CD4-positive, alpha-beta T cell (primary cell): ENCODE measurements around the gene AGPAT3. TPM values are rescaled to one million over a fixed set of nuclear protein-coding genes. Genes with fewer than 3 reads are reported as not detected.
A peak's percentile ranks its signal among the peaks of the same experiment; 100 is the strongest.

Experiments used
- ATAC-seq: fragments of 200-7000 bp; cut with Tn5 transposase; one replicate; pipeline ENCODE4 v1.10.0; 2022; ENCODE audit warnings: mild to moderate bottlenecking; ENCODE audit not compliant: poor library complexity
- CTCF ChIA-PET: fragments of 350-600 bp; sonication (Branson Sonifier 250); formaldehyde crosslinking; loops from one replicate; lab custom pipeline; 2021; ENCODE audit warnings: antibody characterized with exemption, inconsistent platforms; lab: Charles Lee
- POLR2A ChIA-PET: fragments of 350-600 bp; sonication (Branson Sonifier 250); formaldehyde crosslinking; loops from one replicate; lab custom pipeline; 2021; ENCODE audit warnings: antibody characterized with exemption, inconsistent platforms; lab: Charles Lee
- DNase-seq, 14 experiments: peaks; one replicate each; pipeline ENCODE4 v3.0.0-alpha.2; 2013 to 2020; ENCODE audit warnings: mixed read lengths in 2 of 14
- H3K27ac ChIP-seq, 2 donors: one replicate each; pipeline versions ENCODE4 v1.5.1 to v1.7.0; 2013; ENCODE audit warnings: low read length in 2 of 2, low read depth in 1 of 2, mild to moderate bottlenecking in 1 of 2
- H3K27me3 ChIP-seq, 2 experiments: 1 replicate in 1 of 2; 2 replicates in 1 of 2; pipeline versions ENCODE4 v1.6.1 to v1.7.0; 2013; ENCODE audit warnings: low read length in 2 of 2, control low read depth in 1 of 2, mild to moderate bottlenecking in 1 of 2, moderate library complexity in 1 of 2; ENCODE audit not compliant: insufficient read depth in 2 of 2, control insufficient read depth in 1 of 2
- H3K36me3 ChIP-seq: one replicate; pipeline ENCODE4 v1.6.1; 2013; ENCODE audit warnings: low read length, control low read depth; ENCODE audit not compliant: insufficient read depth
- H3K4me1 ChIP-seq: one replicate; pipeline ENCODE4 v1.6.1; 2013; ENCODE audit warnings: low read length, control low read depth; ENCODE audit not compliant: insufficient read depth
- H3K4me3 ChIP-seq: one replicate; pipeline ENCODE4 v1.5.1; 2013; ENCODE audit warnings: mild to moderate bottlenecking, low read length, moderate library complexity
- H3K9me3 ChIP-seq, 2 experiments: 1 replicate in 1 of 2; 2 replicates in 1 of 2; pipeline versions ENCODE4 v1.6.1 to v1.7.0; 2013; ENCODE audit warnings: low read length in 2 of 2, mild to moderate bottlenecking in 2 of 2, control low read depth in 1 of 2, moderate library complexity in 1 of 2; ENCODE audit not compliant: control insufficient read depth in 1 of 2, insufficient read depth in 1 of 2
- H3K27ac Mint-ChIP-seq: one replicate; pipeline ENCODE4 v1.8.0; 2020; ENCODE audit warnings: mixed read lengths
- H3K27me3 Mint-ChIP-seq: one replicate; pipeline ENCODE4 v1.8.0; 2021; ENCODE audit warnings: mixed read lengths
- H3K36me3 Mint-ChIP-seq: one replicate; pipeline ENCODE4 v1.8.0; 2021; ENCODE audit warnings: low read depth, mixed read lengths
- H3K4me1 Mint-ChIP-seq: one replicate; pipeline ENCODE4 v1.8.0; 2021; ENCODE audit warnings: low read depth, mixed read lengths
- H3K4me3 Mint-ChIP-seq: one replicate; pipeline ENCODE4 v1.8.0; 2020; ENCODE audit warnings: mild to moderate bottlenecking, mixed read lengths
- H3K9me3 Mint-ChIP-seq: one replicate; pipeline ENCODE4 v1.8.0; 2020; ENCODE audit warnings: mixed read lengths
- intact Hi-C, 2 experiments: fragments of 100-400 bp; cut with DNase I in 1 of 2; cut with micrococcal nuclease in 1 of 2; formaldehyde crosslinking; loops; one replicate each; pipeline versions ENCODE4 v1.15.1 to v1.9.0; 2023 to 2025; cut with DNase I, micrococcal nuclease
- total RNA-seq, 174 experiments: library from RNA in 2 of 174; stranded (reverse) in 2 of 174; gene quantifications; one replicate each; pipeline ENCODE4 v1.2.3 and lab custom pipeline; 2021 to 2026
- TF ChIP-seq, protein P1 (sequence below): fragments of 200-600 bp; IDR thresholded peaks from one replicate; pipeline ENCODE4 v1.8.0; 2022; ENCODE audit warnings: antibody characterized with exemption, mild to moderate bottlenecking

Gene AGPAT3
- total RNA-seq, 2 experiments from 2014 or later: 40.8 to 43.4 TPM

DNA sequence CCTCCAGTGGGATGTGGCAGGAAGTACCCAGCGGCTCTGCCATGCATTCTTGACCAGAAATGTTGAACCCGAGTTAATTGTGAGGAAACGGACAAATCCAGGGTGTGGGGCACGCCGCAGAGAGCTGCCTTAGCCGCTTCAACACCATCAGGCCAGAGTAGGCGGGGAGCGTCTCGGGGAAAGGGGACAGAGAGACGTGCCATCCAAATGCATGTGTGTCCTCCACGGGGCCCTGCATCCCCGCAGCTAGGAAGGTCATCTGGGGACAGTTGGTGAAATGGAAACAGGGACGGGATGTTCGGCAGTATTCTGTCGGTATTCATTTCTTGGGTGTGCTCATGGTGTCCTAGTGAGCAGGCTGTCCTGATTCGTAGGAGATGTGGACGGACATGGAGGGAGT is 88.0 kb downstream of the AGPAT3 start:
- Histone ChIP-seq H3K36me3 (peaks cover 26% of the 10 kb centered on the region), H3K27ac (no peak overlapping the region), H3K9me3 (peaks cover 11 to 13% of the 10 kb centered on the region in 2 experiments), H3K4me1 (peaks cover 29% of the 10 kb centered on the region), H3K4me3 (no peak overlapping the region), H3K27me3 (no peaks in the 10 kb centered on the region)
- ChIA-PET POLR2A (no interaction called here), CTCF (no interaction called here)
- ATAC-seq (no peak), DNase-seq (no peak)
- Mint-ChIP-seq H3K9me3 (peaks cover 4% of the 10 kb centered on the region), H3K4me3 (no peak overlapping the region), H3K4me1 (peaks cover 35% of the 10 kb centered on the region), H3K27ac (peak overlapping the region; percentile 14), H3K36me3 (peaks cover 28% of the 10 kb centered on the region), H3K27me3 (no peaks in the 10 kb centered on the region)
- TF ChIP-seq, protein P1, sequence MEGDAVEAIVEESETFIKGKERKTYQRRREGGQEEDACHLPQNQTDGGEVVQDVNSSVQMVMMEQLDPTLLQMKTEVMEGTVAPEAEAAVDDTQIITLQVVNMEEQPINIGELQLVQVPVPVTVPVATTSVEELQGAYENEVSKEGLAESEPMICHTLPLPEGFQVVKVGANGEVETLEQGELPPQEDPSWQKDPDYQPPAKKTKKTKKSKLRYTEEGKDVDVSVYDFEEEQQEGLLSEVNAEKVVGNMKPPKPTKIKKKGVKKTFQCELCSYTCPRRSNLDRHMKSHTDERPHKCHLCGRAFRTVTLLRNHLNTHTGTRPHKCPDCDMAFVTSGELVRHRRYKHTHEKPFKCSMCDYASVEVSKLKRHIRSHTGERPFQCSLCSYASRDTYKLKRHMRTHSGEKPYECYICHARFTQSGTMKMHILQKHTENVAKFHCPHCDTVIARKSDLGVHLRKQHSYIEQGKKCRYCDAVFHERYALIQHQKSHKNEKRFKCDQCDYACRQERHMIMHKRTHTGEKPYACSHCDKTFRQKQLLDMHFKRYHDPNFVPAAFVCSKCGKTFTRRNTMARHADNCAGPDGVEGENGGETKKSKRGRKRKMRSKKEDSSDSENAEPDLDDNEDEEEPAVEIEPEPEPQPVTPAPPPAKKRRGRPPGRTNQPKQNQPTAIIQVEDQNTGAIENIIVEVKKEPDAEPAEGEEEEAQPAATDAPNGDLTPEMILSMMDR: no peak
- intact Hi-C loops: no loop called here

DNA sequence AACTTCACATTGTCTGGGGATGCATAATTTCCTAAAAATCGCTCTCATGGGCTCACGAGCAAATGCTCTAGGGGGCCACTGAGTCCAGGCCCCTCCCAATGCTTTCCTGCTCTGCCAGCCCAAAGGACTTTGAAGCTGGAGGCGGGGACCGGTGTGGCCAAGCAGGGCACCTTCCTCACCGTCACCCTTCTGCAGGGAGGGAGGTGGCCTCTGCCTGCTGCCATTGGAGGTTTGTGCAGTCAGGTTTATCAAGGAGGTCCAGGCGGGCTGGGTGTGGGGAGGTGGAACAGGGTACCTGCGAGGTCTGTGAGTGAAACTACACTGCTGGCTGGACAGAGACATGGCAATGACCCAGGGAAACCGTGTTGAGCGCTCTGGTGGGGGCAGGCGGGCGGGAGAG is 89.0 kb downstream of the AGPAT3 start:
- no peak overlapping the region for H3K27ac Mint-ChIP-seq
- TF ChIP-seq, protein P1: no peak
- intact Hi-C loops: no loop called here
- no peaks in the 10 kb centered on the region for H3K27me3 Mint-ChIP-seq
- Histone ChIP-seq H3K9me3 (peaks cover 4 to 9% of the 10 kb centered on the region in 2 experiments), H3K27ac (no peak overlapping the region), H3K27me3 (no peaks in the 10 kb centered on the region), H3K4me1 (peaks cover 29% of the 10 kb centered on the region), H3K36me3 (peaks cover 17% of the 10 kb centered on the region), H3K4me3 (no peak overlapping the region)
- ATAC-seq: no peak
- no peak for DNase-seq
- ChIA-PET CTCF (no interaction called here), POLR2A (no interaction called here)
- peaks cover 21% of the 10 kb centered on the region for H3K36me3 Mint-ChIP-seq
- H3K4me3 Mint-ChIP-seq: no peak overlapping the region
- H3K9me3 Mint-ChIP-seq: peaks cover 4% of the 10 kb centered on the region
- H3K4me1 Mint-ChIP-seq: peaks cover 31% of the 10 kb centered on the region

DNA sequence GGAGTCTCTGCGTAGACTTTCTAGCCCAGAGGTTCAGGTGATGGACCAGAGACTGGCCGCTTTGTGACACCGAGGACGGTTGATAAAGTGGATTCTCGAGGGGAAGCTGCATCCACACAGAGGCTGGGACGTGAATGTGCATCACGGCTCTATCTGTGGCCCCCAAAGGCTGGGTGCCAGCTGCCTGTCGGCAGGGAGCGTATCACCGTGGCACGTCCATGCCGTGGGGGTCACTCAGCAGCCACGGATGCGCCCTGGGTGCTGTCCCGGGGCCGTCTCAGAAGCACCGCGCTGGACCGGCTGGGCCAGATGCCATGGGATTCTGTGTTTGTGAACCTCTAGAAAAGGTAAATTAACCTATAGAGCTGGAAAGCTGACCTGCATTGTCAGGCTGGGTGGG is 89.9 kb downstream of the AGPAT3 start:
- H3K27ac Mint-ChIP-seq: no peak overlapping the region
- ATAC-seq: no peak
- no peaks in the 10 kb centered on the region for H3K27me3 ChIP-seq
- DNase-seq: no peak
- intact Hi-C loops: no loop called here
- H3K27me3 Mint-ChIP-seq: no peaks in the 10 kb centered on the region
- H3K4me1 ChIP-seq: peaks cover 22% of the 10 kb centered on the region
- POLR2A ChIA-PET: no interaction called here
- CTCF ChIA-PET: no interaction called here
- no peaks in the 10 kb centered on the region for H3K9me3 Mint-ChIP-seq
- no peak overlapping the region for H3K4me3 ChIP-seq
- H3K36me3 ChIP-seq: peaks cover 23% of the 10 kb centered on the region
- peaks cover 23% of the 10 kb centered on the region for H3K4me1 Mint-ChIP-seq
- H3K4me3 Mint-ChIP-seq: no peak overlapping the region
- H3K27ac ChIP-seq: no peak overlapping the region
- H3K36me3 Mint-ChIP-seq: peaks cover 14% of the 10 kb centered on the region
- TF ChIP-seq, protein P1: no peak
- H3K9me3 ChIP-seq: peaks cover 0 to 8% of the 10 kb centered on the region in 2 experiments
